GM12892 (cell line): Measurements from ENCODE around the gene PKDCC.

Experiments
- POLR2A ChIP-seq: IDR thresholded peaks from 2 replicates; pipeline ENCODE4 v1.6.1; 2011; ENCODE audit warnings: low read depth, low read length, control low read depth
- POLR2AphosphoS5 ChIP-seq: IDR thresholded peaks from 2 replicates; pipeline ENCODE4 v1.6.1; 2011; ENCODE audit warnings: low read depth, low read length, control low read depth
- TAF1 ChIP-seq: IDR thresholded peaks from 2 replicates; pipeline ENCODE4 v1.6.1; 2011; ENCODE audit warnings: low read depth, mild to moderate bottlenecking, control low read depth, low read length, borderline replicate concordance

DNA sequence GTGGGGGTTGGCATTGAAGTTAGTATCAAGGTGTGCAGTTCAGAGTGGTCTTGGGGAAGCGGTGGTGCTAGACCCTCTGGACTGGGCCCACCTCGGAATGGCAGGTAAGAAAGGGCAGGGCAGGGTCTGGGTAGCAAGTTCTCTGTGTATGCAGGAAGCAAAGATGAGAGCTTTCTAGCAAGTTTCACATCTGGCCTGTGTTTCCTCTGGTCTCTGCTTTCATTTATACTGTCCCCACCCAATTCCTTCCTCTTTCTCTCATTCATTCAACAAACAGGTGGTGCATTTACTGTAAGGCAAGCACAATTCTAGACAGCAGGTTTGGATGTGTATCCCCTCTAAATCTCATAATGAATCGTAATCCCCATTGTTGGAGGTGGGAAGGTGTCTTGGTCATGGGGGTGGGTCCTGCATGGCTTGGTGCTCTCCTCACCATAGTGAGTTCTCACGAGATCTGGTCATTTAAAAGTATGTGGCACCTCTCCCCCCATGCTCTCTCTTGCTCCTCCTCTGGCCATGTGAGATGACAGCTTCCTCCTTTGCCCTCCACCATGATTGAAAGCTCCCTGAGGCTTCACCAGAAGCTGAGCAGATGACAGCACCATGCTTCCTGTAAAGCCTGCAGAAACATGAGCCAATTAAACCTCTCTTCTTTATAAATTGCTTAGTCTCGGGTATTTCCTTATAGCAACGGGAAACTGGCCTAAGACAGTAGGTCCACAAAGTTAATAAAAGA is 51.8 kb downstream of the PKDCC start:
- no peak for TF ChIP-seq POLR2AphosphoS5
- no peak for TF ChIP-seq POLR2A
- TF ChIP-seq TAF1, result no peak
